Peyer's patch (tissue), 4 donors: ENCODE measurements around the gene NAT8L. TPM values are rescaled to one million over a fixed set of nuclear protein-coding genes. Genes with fewer than 3 reads are reported as not detected.

ENCODE experiments used
- DNase-seq, 3 donors: peaks; one replicate each; pipeline ENCODE4 v3.0.0-alpha.2; 2017 to 2019
- H3K27ac ChIP-seq, 4 donors: fragments of 200-600 bp; sonication (generic); one replicate each; pipeline ENCODE4 v1.5.1; 2016 to 2019
- H3K27me3 ChIP-seq, 2 donors: fragments of 200-600 bp; sonication (generic); one replicate each; pipeline ENCODE4 v1.5.1; 2019
- H3K36me3 ChIP-seq, 3 donors: fragments of 200-600 bp; sonication (generic); one replicate each; pipeline ENCODE4 v1.5.1; 2016 to 2019
- H3K4me1 ChIP-seq, 4 donors: fragments of 200-600 bp; sonication (generic); one replicate each; pipeline ENCODE4 v1.5.1; 2016 to 2019
- H3K4me3 ChIP-seq, 4 donors: fragments of 200-600 bp; sonication (generic); 1 replicate in 3 of 4; 2 replicates in 1 of 4; pipeline ENCODE4 v1.5.1; 2016 to 2019; ENCODE audit warnings: mild to moderate bottlenecking in 1 of 4
- H3K9me3 ChIP-seq, 4 donors: fragments of 200-600 bp; sonication (generic); one replicate each; pipeline ENCODE4 v1.5.1; 2016 to 2019; ENCODE audit warnings: mild to moderate bottlenecking in 1 of 4
- CTCF ChIP-seq, 6 experiments: fragments of 450-650 bp in 4 of 6; fragments of 200-600 bp in 2 of 6; sonication (generic) in 1 of 6; IDR thresholded peaks; one replicate each; pipeline ENCODE4 v1.5.1; 2017 to 2019; ENCODE audit warnings: antibody characterized with exemption in 6 of 6, mild to moderate bottlenecking in 3 of 6, moderate library complexity in 1 of 6
- POLR2A ChIP-seq, 2 donors: fragments of 450-650 bp; IDR thresholded peaks; one replicate each; pipeline ENCODE4 v1.5.1; 2017; ENCODE audit warnings: antibody characterized with exemption in 2 of 2, mild to moderate bottlenecking in 2 of 2, moderate library complexity in 2 of 2
- total RNA-seq, 4 donors: library from RNA; depleted of rRNA; stranded (reverse); fragments of >200 nt; gene quantifications; one replicate each; pipeline ENCODE4 v1.1.0, GENCODE V29; 2016

The NAT8L gene
- total RNA-seq, 4 donors from 2014 or later, result 0.27 TPM; not detected in 3

GRCh38 chr4:2060611-2061185 is 1.6 kb downstream of the NAT8L start:
- H3K4me3 ChIP-seq, result no peak overlapping the region
- no peak overlapping the region for H3K27ac ChIP-seq
- no peak for DNase-seq
- peaks cover 0 to 21% (median 9%) of the 10 kb centered on the region in 4 donors for H3K4me1 ChIP-seq
- peaks cover 0 to 26% of the 10 kb centered on the region in 2 donors for H3K27me3 ChIP-seq
- TF ChIP-seq POLR2A (IDR thresholded peaks at IDR 0.05) (no peak), CTCF (IDR thresholded peaks at IDR 0.05) (peak in 1 of 6 experiments; percentile 4)
- no peaks in the 10 kb centered on the region for H3K9me3 ChIP-seq
- H3K36me3 ChIP-seq, result no peaks in the 10 kb centered on the region

- Histone ChIP-seq H3K4me3 (no peak overlapping the region), H3K36me3 (no peaks in the 10 kb centered on the region), H3K27ac (no peak overlapping the region), H3K27me3 (peaks cover 0 to 26% of the 10 kb centered on the region in 2 donors), H3K9me3 (no peaks in the 10 kb centered on the region), H3K4me1 (peaks cover 0 to 21% (median 9%) of the 10 kb centered on the region in 4 donors)
- no peak for TF ChIP-seq POLR2A (IDR thresholded peaks at IDR 0.05)
- DNase-seq, result no peak
These were observed 2.3 kb downstream of the NAT8L start for GRCh38 chr4:2061186-2062131.

GRCh38 chr4:2062168-2062807 is 3.2 kb downstream of the NAT8L start:
- no peak for DNase-seq
- peaks cover 0 to 26% of the 10 kb centered on the region in 2 donors for H3K27me3 ChIP-seq
- TF ChIP-seq POLR2A (IDR thresholded peaks at IDR 0.05) (no peak), CTCF (IDR thresholded peaks at IDR 0.05) (no peak)
- no peaks in the 10 kb centered on the region for H3K36me3 ChIP-seq
- H3K27ac ChIP-seq, result no peak overlapping the region
- no peak overlapping the region for H3K4me3 ChIP-seq
- H3K4me1 ChIP-seq, result peaks cover 0 to 21% (median 9%) of the 10 kb centered on the region in 4 donors
- no peaks in the 10 kb centered on the region for H3K9me3 ChIP-seq

GRCh38 chr4:2062808-2063524 is 3.8 kb downstream of the NAT8L start:
- Histone ChIP-seq H3K27ac (no peak overlapping the region), H3K36me3 (no peaks in the 10 kb centered on the region), H3K9me3 (no peaks in the 10 kb centered on the region), H3K4me3 (no peak overlapping the region), H3K4me1 (peaks cover 0 to 21% (median 9%) of the 10 kb centered on the region in 4 donors), H3K27me3 (peaks cover 0 to 21% of the 10 kb centered on the region in 2 donors)
- no peak for TF ChIP-seq POLR2A (IDR thresholded peaks at IDR 0.05)
- TF ChIP-seq CTCF (IDR thresholded peaks at IDR 0.05), result no peak
- no peak for DNase-seq

GRCh38 chr4:2063557-2064275 is 4.6 kb downstream of the NAT8L start:
- peaks cover 0 to 14% (median 5%) of the 10 kb centered on the region in 4 donors for H3K4me1 ChIP-seq
- H3K27ac ChIP-seq, result no peak overlapping the region
- H3K4me3 ChIP-seq, result no peak overlapping the region
- H3K36me3 ChIP-seq, result no peaks in the 10 kb centered on the region
- DNase-seq, result no peak
- no peaks in the 10 kb centered on the region for H3K9me3 ChIP-seq
- TF ChIP-seq CTCF (IDR thresholded peaks at IDR 0.05) (no peak), POLR2A (IDR thresholded peaks at IDR 0.05) (no peak)
- H3K27me3 ChIP-seq, result peaks cover 0 to 16% of the 10 kb centered on the region in 2 donors
